Fibroblast of pulmonary artery (primary cell): Measurements from ENCODE around the gene CHRNA9.
A peak's percentile ranks its signal among the peaks of the same experiment; 100 is the strongest.

ENCODE experiments used
- DNase-seq: peaks from one replicate; pipeline ENCODE4 v3.0.0-alpha.2; 2010; ENCODE audit warnings: low read depth
- H3K4me3 ChIP-seq: replicated peaks from 2 replicates; pipeline ENCODE4 v1.5.1; 2011; ENCODE audit warnings: low read depth, mild to moderate bottlenecking, control low read depth, low read length, moderate library complexity
- CTCF ChIP-seq: IDR thresholded peaks from 2 replicates; pipeline ENCODE4 v1.5.1; 2011; ENCODE audit warnings: mild to moderate bottlenecking, control low read depth, low read length, inconsistent platforms; ENCODE audit errors: missing control alignments

CHRNA9 gene

GRCh38 chr4:40337523-40337922 is 2.4 kb downstream of the CHRNA9 start:
- TF ChIP-seq CTCF = no peak
- H3K4me3 ChIP-seq = no peak overlapping the region
- DNase-seq = no peak

- DNase-seq = no peak
- H3K4me3 ChIP-seq = no peak overlapping the region
- TF ChIP-seq CTCF = no peak
Observed at GRCh38 chr4:40340030-40340429, 4.9 kb downstream of the CHRNA9 start.

GRCh38 chr4:40347472-40347871 is 12.3 kb downstream of the CHRNA9 start:
- no peak for DNase-seq
- no peak for TF ChIP-seq CTCF

GRCh38 chr4:40348000-40348399 is 12.9 kb downstream of the CHRNA9 start:
- no peak overlapping the region for H3K4me3 ChIP-seq
- no peak for TF ChIP-seq CTCF
- no peak for DNase-seq

More at GRCh38 chr4:40347472-40347871, 12.3 kb downstream of the CHRNA9 start:
- H3K4me3 ChIP-seq = no peak overlapping the region

- peak; percentile 11 for DNase-seq
- no peak overlapping the region for H3K4me3 ChIP-seq
- TF ChIP-seq CTCF = no peak
Observed at GRCh38 chr4:40349561-40350198, 14.5 kb downstream of the CHRNA9 start.

- no peak for TF ChIP-seq CTCF
- H3K4me3 ChIP-seq = no peak overlapping the region
- DNase-seq = peak; percentile 11
Observed at GRCh38 chr4:40350627-40351227, 15.6 kb downstream of the CHRNA9 start.

- TF ChIP-seq CTCF = no peak
- DNase-seq = no peak
- no peak overlapping the region for H3K4me3 ChIP-seq
Observed at GRCh38 chr4:40354158-40354557, 19.0 kb downstream of the CHRNA9 start.
